ENCODE results near the gene PDZD11.

PDZD11 gene

DNA sequence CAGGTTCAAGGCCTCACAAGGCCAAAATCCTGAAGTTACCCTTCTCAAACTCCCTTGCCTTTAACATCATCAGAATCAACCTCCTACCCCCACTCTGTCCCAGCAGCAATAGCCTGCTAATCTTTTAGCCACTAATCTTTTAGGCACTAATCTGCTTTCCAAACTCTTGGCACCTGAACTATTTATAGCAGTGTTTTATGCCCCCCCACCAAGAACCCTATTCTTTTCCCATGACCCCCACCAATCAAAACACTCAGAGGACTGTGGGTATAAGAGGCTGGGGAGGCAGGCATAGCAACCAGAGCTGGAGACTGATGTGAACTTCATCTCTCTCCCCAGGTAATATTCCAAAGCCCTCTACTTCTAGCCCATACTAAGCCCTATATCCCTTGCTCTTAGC, 21.7 kb downstream of the PDZD11 start, which contains the start of gene ARR3:
ARR3 (plus strand) TSS at position 301 of the 400 bp plus-strand sequence. CDS start 1,052 bp downstream, outside the sequence.
- Histone ChIP-seq H3K9me3 (ENCODE audit: control insufficient read depth, insufficient read depth, low read length) (no peaks in the 10 kb centered on the region), H3K36me3 (ENCODE audit: control insufficient read depth, low read length) (no peaks in the 10 kb centered on the region), H3K4me3 (ENCODE audit: low read length) (no peak within 1 kb of the TSS), H3K27me3 (ENCODE audit: control insufficient read depth, low read length) (no peaks in the 10 kb centered on the region; the same call in 1 of the 2 replicates), H3K79me2 (ENCODE audit: control insufficient read depth, low read length) (no peaks in the 10 kb centered on the region), H3F3A (ENCODE audit: control insufficient read depth, insufficient read depth) (no peaks in the 10 kb centered on the region), H3K9me2 (replicated peaks; ENCODE audit: control insufficient read depth, low read length) (no peaks in the 10 kb centered on the region), H3K27ac (ENCODE audit: low read depth, low read length) (no peak within 1 kb of the TSS), H3K4me2 (ENCODE audit: low read length) (no peak within 1 kb of the TSS), H3K4me1 (ENCODE audit: control insufficient read depth, low read length) (no peaks in the 10 kb centered on the region), H4K20me1 (ENCODE audit: control insufficient read depth, insufficient read depth, low read depth, low read length) (no peaks in the 10 kb centered on the region)
- no peak for TF ChIP-seq EZH2phosphoT487 (IDR thresholded peaks at IDR 0.05; ENCODE audit: borderline replicate concordance, low read length)
- TF ChIP-seq, protein P1, sequence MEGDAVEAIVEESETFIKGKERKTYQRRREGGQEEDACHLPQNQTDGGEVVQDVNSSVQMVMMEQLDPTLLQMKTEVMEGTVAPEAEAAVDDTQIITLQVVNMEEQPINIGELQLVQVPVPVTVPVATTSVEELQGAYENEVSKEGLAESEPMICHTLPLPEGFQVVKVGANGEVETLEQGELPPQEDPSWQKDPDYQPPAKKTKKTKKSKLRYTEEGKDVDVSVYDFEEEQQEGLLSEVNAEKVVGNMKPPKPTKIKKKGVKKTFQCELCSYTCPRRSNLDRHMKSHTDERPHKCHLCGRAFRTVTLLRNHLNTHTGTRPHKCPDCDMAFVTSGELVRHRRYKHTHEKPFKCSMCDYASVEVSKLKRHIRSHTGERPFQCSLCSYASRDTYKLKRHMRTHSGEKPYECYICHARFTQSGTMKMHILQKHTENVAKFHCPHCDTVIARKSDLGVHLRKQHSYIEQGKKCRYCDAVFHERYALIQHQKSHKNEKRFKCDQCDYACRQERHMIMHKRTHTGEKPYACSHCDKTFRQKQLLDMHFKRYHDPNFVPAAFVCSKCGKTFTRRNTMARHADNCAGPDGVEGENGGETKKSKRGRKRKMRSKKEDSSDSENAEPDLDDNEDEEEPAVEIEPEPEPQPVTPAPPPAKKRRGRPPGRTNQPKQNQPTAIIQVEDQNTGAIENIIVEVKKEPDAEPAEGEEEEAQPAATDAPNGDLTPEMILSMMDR (IDR thresholded peaks at IDR 0.05; ENCODE audit: low read depth, low read length, poor library complexity, severe bottlenecking): no peak

GRCh38 chrX:70264784-70265183, 24.9 kb downstream of the PDZD11 start:
- H3K79me2 ChIP-seq (ENCODE audit: control insufficient read depth, low read length): no peaks in the 10 kb centered on the region
- no peaks in the 10 kb centered on the region for H4K20me1 ChIP-seq (ENCODE audit: control insufficient read depth, insufficient read depth, low read depth, low read length)
- H3K9me2 ChIP-seq (replicated peaks; ENCODE audit: control insufficient read depth, low read length): no peaks in the 10 kb centered on the region
- H3K4me3 ChIP-seq (ENCODE audit: low read length): no peak overlapping the region
- H3K27ac ChIP-seq (ENCODE audit: low read depth, low read length): no peak overlapping the region
- no peaks in the 10 kb centered on the region for H3K9me3 ChIP-seq (ENCODE audit: control insufficient read depth, insufficient read depth, low read length)
- H3K36me3 ChIP-seq (ENCODE audit: control insufficient read depth, low read length): no peaks in the 10 kb centered on the region
- no peaks in the 10 kb centered on the region for H3K4me1 ChIP-seq (ENCODE audit: control insufficient read depth, low read length)
- H3K4me2 ChIP-seq (ENCODE audit: low read length): no peak overlapping the region
- TF ChIP-seq, protein P1 (IDR thresholded peaks at IDR 0.05; ENCODE audit: low read depth, low read length, poor library complexity, severe bottlenecking): no peak
- TF ChIP-seq EZH2phosphoT487 (IDR thresholded peaks at IDR 0.05; ENCODE audit: borderline replicate concordance, low read length): no peak
- H3F3A ChIP-seq (ENCODE audit: control insufficient read depth, insufficient read depth): no peaks in the 10 kb centered on the region
- no peaks in the 10 kb centered on the region for H3K27me3 ChIP-seq (ENCODE audit: control insufficient read depth, low read length)

GRCh38 chrX:70262952-70263567, 26.7 kb downstream of the PDZD11 start:
- Histone ChIP-seq H3K4me1 (ENCODE audit: control insufficient read depth, low read length) (no peaks in the 10 kb centered on the region), H3K79me2 (ENCODE audit: control insufficient read depth, low read length) (no peaks in the 10 kb centered on the region), H4K20me1 (ENCODE audit: control insufficient read depth, insufficient read depth, low read depth, low read length) (no peaks in the 10 kb centered on the region), H3K9me3 (ENCODE audit: control insufficient read depth, insufficient read depth, low read length) (no peaks in the 10 kb centered on the region), H3K9me2 (replicated peaks; ENCODE audit: control insufficient read depth, low read length) (no peaks in the 10 kb centered on the region), H3K4me2 (ENCODE audit: low read length) (no peak overlapping the region), H3K27ac (ENCODE audit: low read depth, low read length) (no peak overlapping the region), H3K36me3 (ENCODE audit: control insufficient read depth, low read length) (no peaks in the 10 kb centered on the region), H3F3A (ENCODE audit: control insufficient read depth, insufficient read depth) (no peaks in the 10 kb centered on the region), H3K27me3 (ENCODE audit: control insufficient read depth, low read length) (no peaks in the 10 kb centered on the region), H3K4me3 (ENCODE audit: low read length) (no peak overlapping the region)
- TF ChIP-seq, protein P1 (IDR thresholded peaks at IDR 0.05; ENCODE audit: low read depth, low read length, poor library complexity, severe bottlenecking): peak; percentile 58
- no peak for TF ChIP-seq EZH2phosphoT487 (IDR thresholded peaks at IDR 0.05; ENCODE audit: borderline replicate concordance, low read length)

Data from DOHH2 (cell line).